Astrocyte (in vitro differentiated cells and primary cell): ENCODE results near the gene CDV3. TPM values are rescaled to one million over a fixed set of nuclear protein-coding genes. Genes with fewer than 3 reads are reported as not detected.
"Not testable (repeated sequence)": the region's sequence is repeated elsewhere in the genome, so short reads cannot be mapped to it uniquely, and the experiment has no call there.

Experiments used
- DNase-seq: peaks from one replicate; pipeline ENCODE4 v3.0.0-alpha.2; 2010; ENCODE audit warnings: low read depth
- FAIRE-seq: peaks from 2 replicates; lab custom pipeline; 2011; peaks lifted over from hg19 to GRCh38; lab: Jason Lieb, UNC
- H2AFZ ChIP-seq: 2 replicates; pipeline ENCODE4 v1.6.0; 2012; ENCODE audit warnings: low read depth, low read length, inconsistent platforms
- H3K27ac ChIP-seq: 2 replicates; pipeline ENCODE4 v1.5.1; 2011; ENCODE audit warnings: low read depth, low read length, inconsistent platforms
- H3K27me3 ChIP-seq: 2 replicates; pipeline ENCODE4 v1.6.0; 2011; ENCODE audit warnings: low read length, inconsistent platforms; ENCODE audit not compliant: insufficient read depth
- H3K36me3 ChIP-seq: 2 replicates; pipeline ENCODE4 v1.5.1; 2011; ENCODE audit warnings: low read length, inconsistent platforms; ENCODE audit not compliant: insufficient read depth
- H3K4me1 ChIP-seq: 2 replicates; pipeline ENCODE4 v1.5.1; 2011; ENCODE audit warnings: low read length, inconsistent platforms; ENCODE audit not compliant: insufficient read depth
- H3K4me2 ChIP-seq: 2 replicates; pipeline ENCODE4 v1.6.0; 2012; ENCODE audit warnings: low read length, inconsistent platforms
- H3K4me3 ChIP-seq: 2 replicates; pipeline ENCODE4 v1.5.1; 2011; ENCODE audit warnings: low read depth, mild to moderate bottlenecking, low read length, inconsistent platforms; ENCODE audit not compliant: insufficient read depth
- H3K79me2 ChIP-seq: 2 replicates; pipeline ENCODE4 v1.6.0; 2012; ENCODE audit warnings: mild to moderate bottlenecking, low read length, inconsistent platforms; ENCODE audit not compliant: insufficient read depth
- H3K9ac ChIP-seq: 2 replicates; pipeline ENCODE4 v1.6.0; 2012; ENCODE audit warnings: mild to moderate bottlenecking, low read length, inconsistent platforms
- H3K9me3 ChIP-seq: 2 replicates; pipeline ENCODE4 v1.5.1; 2012; ENCODE audit warnings: low read depth, mild to moderate bottlenecking, low read length, inconsistent platforms; ENCODE audit not compliant: insufficient read depth
- H4K20me1 ChIP-seq: 2 replicates; pipeline ENCODE4 v1.6.0; 2012; ENCODE audit warnings: low read length, inconsistent platforms; ENCODE audit not compliant: insufficient read depth
- H3K27ac Mint-ChIP-seq: one replicate; pipeline ENCODE4 v1.8.0; 2021; ENCODE audit warnings: mild to moderate bottlenecking, mixed read lengths; ENCODE audit not compliant: unreplicated experiment
- H3K27me3 Mint-ChIP-seq: one replicate; pipeline ENCODE4 v1.8.0; 2021; ENCODE audit warnings: low read depth, mixed read lengths; ENCODE audit not compliant: unreplicated experiment
- H3K36me3 Mint-ChIP-seq: one replicate; pipeline ENCODE4 v1.8.0; 2021; ENCODE audit warnings: low read depth, mixed read lengths; ENCODE audit not compliant: unreplicated experiment
- H3K4me1 Mint-ChIP-seq: one replicate; pipeline ENCODE4 v1.8.0; 2021; ENCODE audit warnings: low read depth, mixed read lengths; ENCODE audit not compliant: unreplicated experiment
- H3K4me3 Mint-ChIP-seq: one replicate; pipeline ENCODE4 v1.8.0; 2021; ENCODE audit warnings: mild to moderate bottlenecking, moderate library complexity, mixed read lengths; ENCODE audit not compliant: unreplicated experiment
- H3K9me3 Mint-ChIP-seq: one replicate; pipeline ENCODE4 v1.8.0; 2021; ENCODE audit warnings: mild to moderate bottlenecking, mixed read lengths; ENCODE audit not compliant: unreplicated experiment
- EZH2 ChIP-seq: IDR thresholded peaks from 2 replicates; pipeline ENCODE4 v1.6.1; 2012; ENCODE audit warnings: mild to moderate bottlenecking, low read length, inconsistent platforms; ENCODE audit not compliant: insufficient read depth
- total RNA-seq: library from RNA; stranded (reverse); gene quantifications from 2 replicates; pipeline ENCODE4 v1.2.1, GENCODE V29; 2021
- TF ChIP-seq, protein P1 (sequence below): IDR thresholded peaks from 2 replicates; pipeline ENCODE4 v1.5.1; 2011; ENCODE audit warnings: low read depth, mild to moderate bottlenecking, inconsistent platforms, low read length, moderate library complexity; ENCODE audit not compliant: insufficient read depth

CDV3 gene
- total RNA-seq, 1 donor from 2014 or later, result 323 TPM

GRCh38 chr3:133538154-133538553, 35.3 kb upstream of the CDV3 start:
- H3K79me2 ChIP-seq, result no peaks in the 10 kb centered on the region
- no peaks in the 10 kb centered on the region for H3K9me3 ChIP-seq
- H3K27me3 ChIP-seq, result no peaks in the 10 kb centered on the region
- Mint-ChIP-seq H3K9me3 (peaks cover 2% of the 10 kb centered on the region), H3K36me3 (no peaks in the 10 kb centered on the region), H3K27me3 (no peaks in the 10 kb centered on the region), H3K4me1 (peaks cover 16% of the 10 kb centered on the region), H3K27ac (no peak overlapping the region), H3K4me3 (no peak overlapping the region)
- no peaks in the 10 kb centered on the region for H4K20me1 ChIP-seq
- H3K4me1 ChIP-seq, result peaks cover 23% of the 10 kb centered on the region
- no peak overlapping the region for H2AFZ ChIP-seq
- DNase-seq (no peak), FAIRE-seq (no peak)
- H3K36me3 ChIP-seq, result no peaks in the 10 kb centered on the region
- no peak overlapping the region for H3K9ac ChIP-seq
- no peak overlapping the region for H3K27ac ChIP-seq
- TF ChIP-seq EZH2, result no peak
- TF ChIP-seq, protein P1, sequence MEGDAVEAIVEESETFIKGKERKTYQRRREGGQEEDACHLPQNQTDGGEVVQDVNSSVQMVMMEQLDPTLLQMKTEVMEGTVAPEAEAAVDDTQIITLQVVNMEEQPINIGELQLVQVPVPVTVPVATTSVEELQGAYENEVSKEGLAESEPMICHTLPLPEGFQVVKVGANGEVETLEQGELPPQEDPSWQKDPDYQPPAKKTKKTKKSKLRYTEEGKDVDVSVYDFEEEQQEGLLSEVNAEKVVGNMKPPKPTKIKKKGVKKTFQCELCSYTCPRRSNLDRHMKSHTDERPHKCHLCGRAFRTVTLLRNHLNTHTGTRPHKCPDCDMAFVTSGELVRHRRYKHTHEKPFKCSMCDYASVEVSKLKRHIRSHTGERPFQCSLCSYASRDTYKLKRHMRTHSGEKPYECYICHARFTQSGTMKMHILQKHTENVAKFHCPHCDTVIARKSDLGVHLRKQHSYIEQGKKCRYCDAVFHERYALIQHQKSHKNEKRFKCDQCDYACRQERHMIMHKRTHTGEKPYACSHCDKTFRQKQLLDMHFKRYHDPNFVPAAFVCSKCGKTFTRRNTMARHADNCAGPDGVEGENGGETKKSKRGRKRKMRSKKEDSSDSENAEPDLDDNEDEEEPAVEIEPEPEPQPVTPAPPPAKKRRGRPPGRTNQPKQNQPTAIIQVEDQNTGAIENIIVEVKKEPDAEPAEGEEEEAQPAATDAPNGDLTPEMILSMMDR, result no peak
- H3K4me3 ChIP-seq, result no peak overlapping the region
- H3K4me2 ChIP-seq, result no peak overlapping the region

GRCh38 chr3:133540896-133541674, 32.4 kb upstream of the CDV3 start:
- no peak for TF ChIP-seq EZH2
- TF ChIP-seq, protein P1, result no peak
- Histone ChIP-seq H3K4me3 (no peak overlapping the region), H3K9ac (no peak overlapping the region), H3K36me3 (no peaks in the 10 kb centered on the region), H2AFZ (peak overlapping the region; percentile 27), H3K27me3 (no peaks in the 10 kb centered on the region), H3K4me1 (peaks cover 18% of the 10 kb centered on the region), H3K9me3 (no peaks in the 10 kb centered on the region), H4K20me1 (no peaks in the 10 kb centered on the region), H3K4me2 (peak overlapping the region; percentile 24), H3K79me2 (no peaks in the 10 kb centered on the region), H3K27ac (no peak overlapping the region)
- peaks cover 2% of the 10 kb centered on the region for H3K9me3 Mint-ChIP-seq
- H3K27ac Mint-ChIP-seq, result no peak overlapping the region
- H3K36me3 Mint-ChIP-seq, result no peaks in the 10 kb centered on the region
- H3K4me1 Mint-ChIP-seq, result peaks cover 10% of the 10 kb centered on the region
- no peak for DNase-seq
- H3K27me3 Mint-ChIP-seq, result no peaks in the 10 kb centered on the region
- no peak overlapping the region for H3K4me3 Mint-ChIP-seq
- FAIRE-seq, result no peak

- Mint-ChIP-seq H3K4me3 (no peak overlapping the region), H3K4me1 (peaks cover 15% of the 10 kb centered on the region), H3K27ac (no peak overlapping the region), H3K27me3 (no peaks in the 10 kb centered on the region), H3K36me3 (no peaks in the 10 kb centered on the region), H3K9me3 (peaks cover 1% of the 10 kb centered on the region)
- no peaks in the 10 kb centered on the region for H4K20me1 ChIP-seq
- no peak for FAIRE-seq
- no peak overlapping the region for H3K9ac ChIP-seq
- H3K4me3 ChIP-seq, result no peak overlapping the region
- H3K79me2 ChIP-seq, result no peaks in the 10 kb centered on the region
- no peak for DNase-seq
- H3K4me1 ChIP-seq, result peaks cover 19% of the 10 kb centered on the region
- H3K4me2 ChIP-seq, result no peak overlapping the region
- H2AFZ ChIP-seq, result no peak overlapping the region
- H3K9me3 ChIP-seq, result no peaks in the 10 kb centered on the region
- no peak for TF ChIP-seq EZH2
- TF ChIP-seq, protein P1, result no peak
- no peaks in the 10 kb centered on the region for H3K36me3 ChIP-seq
- no peaks in the 10 kb centered on the region for H3K27me3 ChIP-seq
- H3K27ac ChIP-seq, result no peak overlapping the region
Observed at GRCh38 chr3:133542871-133543270, 30.6 kb upstream of the CDV3 start.

GRCh38 chr3:133544983-133545382, 28.5 kb upstream of the CDV3 start:
- H3K4me2 ChIP-seq, H3K27ac Mint-ChIP-seq, H3K27me3 Mint-ChIP-seq, H2AFZ ChIP-seq, H3K9me3 Mint-ChIP-seq, H3K4me3 Mint-ChIP-seq, H3K9ac ChIP-seq, H3K36me3 ChIP-seq, H3K9me3 ChIP-seq, H3K27me3 ChIP-seq, H3K27ac ChIP-seq, FAIRE-seq, H4K20me1 ChIP-seq, DNase-seq, H3K36me3 Mint-ChIP-seq, H3K4me3 ChIP-seq, H3K79me2 ChIP-seq: not testable (repeated sequence)
- H3K4me1 ChIP-seq, result peaks cover 23% of the 10 kb centered on the region
- peaks cover 23% of the 10 kb centered on the region for H3K4me1 Mint-ChIP-seq
